ENCODE data around the gene SLC37A3.
"Not testable (repeated sequence)": the region's sequence is repeated elsewhere in the genome, so short reads cannot be mapped to it uniquely, and the experiment has no call there.

Gene SLC37A3

DNA sequence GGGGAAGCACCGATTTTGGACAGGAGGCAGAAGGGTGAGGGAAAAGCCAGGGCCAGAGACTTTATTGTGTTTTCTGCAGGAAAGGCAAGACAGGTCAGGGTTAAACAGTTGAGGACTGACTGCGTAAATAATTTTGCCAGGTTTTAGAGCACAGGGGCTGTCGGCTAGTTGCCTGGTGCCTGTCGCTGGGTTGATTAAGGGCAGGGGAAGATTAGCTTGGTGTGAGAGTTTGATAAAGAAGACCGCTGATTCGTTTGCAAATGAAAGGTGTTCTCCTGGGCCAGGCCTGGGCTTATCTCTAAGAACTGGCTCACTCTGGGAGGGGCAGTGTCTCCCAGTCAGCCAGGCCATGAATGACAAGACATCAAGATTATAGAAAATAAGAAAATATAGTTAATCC lies 75.6 kb downstream of the SLC37A3 start:
- intact Hi-C loops (cut with DNase I), result no loop called here
- no peak for DNase-seq

DNA sequence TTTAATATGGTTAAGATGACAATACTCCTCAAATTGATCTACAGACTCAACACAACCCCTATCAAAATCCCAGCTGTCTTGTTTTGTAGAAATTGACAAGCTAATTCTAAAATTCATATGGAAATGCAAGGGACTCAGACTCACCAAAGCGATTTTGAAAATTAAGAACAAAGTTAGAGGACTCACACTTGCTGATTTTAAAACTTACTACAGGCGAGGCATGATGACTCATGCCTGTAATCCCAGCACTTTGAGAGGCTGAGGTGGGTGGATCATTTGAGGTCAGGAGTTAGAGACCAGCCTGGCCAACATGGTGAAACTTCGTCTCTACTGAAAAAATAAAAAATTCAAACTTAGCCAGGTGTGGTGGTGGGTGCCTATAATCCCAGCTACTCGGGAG lies 78.3 kb downstream of the SLC37A3 start:
- intact Hi-C loops (cut with DNase I); DNase-seq: not testable (repeated sequence)

DNA sequence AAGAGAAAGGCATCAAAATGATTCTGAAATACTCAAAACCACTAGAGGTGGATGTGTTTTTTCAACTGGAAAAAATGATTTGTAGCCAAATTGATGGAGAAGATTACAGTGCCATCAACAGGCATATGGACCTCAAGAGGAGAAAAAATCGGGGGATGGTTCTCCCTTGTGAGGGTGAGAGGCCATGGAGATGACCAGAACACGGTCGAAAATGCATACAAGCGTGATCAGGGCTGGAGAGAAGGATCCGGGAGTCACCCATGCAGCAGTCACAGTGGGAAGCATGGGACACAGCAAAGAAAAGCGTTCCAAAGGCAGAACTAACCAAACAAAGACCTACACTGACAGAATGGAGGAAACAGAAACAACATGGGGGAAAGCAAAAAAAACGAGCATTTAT lies 80.3 kb downstream of the SLC37A3 start:
- DNase-seq, result no peak
- intact Hi-C loops (cut with DNase I), result no loop called here

DNA sequence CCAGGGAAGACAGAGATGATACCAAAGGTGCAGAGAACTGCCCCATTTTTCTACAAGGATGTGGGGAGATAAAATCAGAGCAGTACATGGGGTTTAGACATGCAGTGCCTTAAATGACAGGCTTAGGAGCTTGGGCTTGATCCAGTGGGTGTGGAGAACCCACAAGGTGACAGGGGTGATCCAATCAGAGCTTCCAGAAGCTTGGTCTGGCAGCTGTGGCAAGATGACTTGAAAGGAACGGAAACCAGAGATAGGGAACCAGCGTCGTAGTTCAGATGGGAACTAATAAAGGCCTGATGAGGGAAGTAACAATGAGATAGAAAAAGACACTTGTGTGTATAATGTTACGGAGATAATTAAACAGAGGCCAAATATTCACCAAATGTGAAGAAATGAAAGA lies 80.7 kb downstream of the SLC37A3 start:
- peak in 5 of 42 donors; percentile 16 to 35 (median 20) for DNase-seq
- intact Hi-C loops (cut with DNase I), result no loop called here

DNA sequence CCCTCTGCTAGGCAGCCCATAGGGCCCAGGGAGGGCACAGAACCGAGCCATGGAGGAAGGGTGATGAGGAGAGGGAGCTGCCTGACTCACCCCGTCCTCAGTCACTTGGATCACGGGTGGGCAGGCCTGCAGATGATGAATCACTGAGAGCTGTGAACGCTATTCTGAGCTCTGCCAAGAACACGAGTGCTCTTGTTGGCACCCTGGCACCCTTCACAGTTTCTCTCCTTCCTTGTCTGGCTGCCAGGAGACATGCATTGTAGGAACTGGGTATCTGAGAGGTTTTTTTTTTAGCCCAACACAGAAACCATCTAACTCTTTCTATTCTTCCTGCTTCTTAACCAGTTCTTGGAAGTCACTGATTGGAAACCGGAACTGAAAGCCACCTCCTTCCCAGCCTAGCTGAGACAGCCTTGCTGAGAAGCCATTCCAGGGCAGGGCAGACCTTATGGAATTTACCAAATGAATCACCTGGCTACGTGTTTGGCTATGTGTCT lies 82.1 kb downstream of the SLC37A3 start:
- DNase-seq, result peak; percentile 66 to 98 (median 88)

DNA sequence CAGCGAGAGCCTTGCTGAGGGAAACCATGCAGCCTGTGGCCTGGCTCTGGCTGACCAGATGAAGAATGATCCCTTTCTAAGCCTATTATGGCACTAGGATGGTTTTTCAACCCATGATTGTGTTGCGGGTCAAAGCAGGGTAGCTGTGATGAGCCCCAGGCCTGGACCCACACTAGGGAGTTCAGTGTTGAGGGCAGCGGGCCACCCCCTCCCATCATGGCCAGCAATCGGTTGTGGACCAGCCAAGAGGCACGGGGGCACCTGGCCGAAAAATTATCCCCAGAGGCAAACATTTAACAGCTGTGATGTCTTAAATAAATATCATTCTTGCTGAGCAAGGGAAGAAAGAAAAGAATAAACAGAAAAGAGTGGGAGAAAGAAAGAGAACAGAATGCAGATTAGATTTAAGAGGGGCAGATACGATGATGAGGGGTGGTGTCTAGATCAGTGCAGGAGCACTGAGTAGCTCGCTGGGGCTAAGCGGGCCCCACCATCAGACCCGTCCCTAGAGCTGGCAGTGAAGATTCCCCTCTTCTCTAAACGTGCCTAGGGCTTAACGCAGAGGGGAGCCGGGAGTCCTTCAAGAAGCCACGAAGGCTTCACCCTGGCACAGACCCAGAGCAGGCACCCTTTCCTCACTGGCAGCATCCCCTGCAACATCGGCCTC lies 82.7 kb downstream of the SLC37A3 start:
- intact Hi-C loops (cut with DNase I), result no loop called here
- peak in 8 of 42 donors; percentile 1 to 38 (median 12) for DNase-seq

More for the DNA sequence above, 82.1 kb downstream of the SLC37A3 start:
- intact Hi-C loops (cut with DNase I), result no loop called here

DNA sequence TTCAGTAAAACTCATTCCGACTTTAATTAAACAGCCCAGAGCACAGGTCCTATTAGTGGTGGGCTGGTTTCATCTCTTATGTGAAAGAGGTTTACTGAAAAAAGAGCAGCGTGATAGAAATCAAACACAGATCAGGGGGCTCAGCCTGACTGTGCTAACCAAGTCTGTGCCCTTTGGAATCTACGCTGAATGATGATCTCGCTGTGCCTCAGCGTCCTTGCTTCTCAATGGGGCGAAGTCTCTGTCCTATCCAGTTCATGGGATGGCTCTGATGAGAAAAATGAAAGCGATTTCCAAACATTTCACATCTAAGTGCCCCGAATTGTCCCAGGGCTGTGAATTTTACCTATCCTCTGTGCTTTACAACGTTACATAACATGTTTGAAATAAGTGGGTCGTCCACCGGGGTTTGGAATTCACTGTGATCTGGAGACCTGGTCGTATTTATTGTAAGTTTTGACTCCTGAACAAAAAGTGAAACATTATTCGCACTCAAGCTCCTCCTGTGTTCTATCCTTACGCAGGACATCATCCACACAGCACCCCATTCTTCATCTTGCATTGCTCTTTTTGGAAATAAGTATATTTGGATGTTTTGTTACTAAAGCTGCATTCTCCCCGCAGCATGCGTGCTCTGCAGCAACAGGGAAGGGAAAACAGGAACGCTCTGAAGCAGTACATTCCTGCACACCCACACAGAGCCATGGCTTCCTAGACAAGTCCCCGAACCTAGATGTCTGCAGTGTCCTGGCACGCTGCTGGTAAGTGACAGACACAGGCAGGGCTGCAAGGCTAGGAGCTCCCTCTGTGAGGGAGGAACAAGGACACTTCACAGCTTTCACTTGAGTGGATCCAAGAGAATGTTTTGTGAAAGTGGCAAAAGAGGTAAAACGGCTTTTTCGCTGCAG lies 83.5 kb downstream of the SLC37A3 start:
- peak in 35 of 42 donors; percentile 15 to 73 (median 37) for DNase-seq
- intact Hi-C loops (cut with DNase I), result no loop called here

DNA sequence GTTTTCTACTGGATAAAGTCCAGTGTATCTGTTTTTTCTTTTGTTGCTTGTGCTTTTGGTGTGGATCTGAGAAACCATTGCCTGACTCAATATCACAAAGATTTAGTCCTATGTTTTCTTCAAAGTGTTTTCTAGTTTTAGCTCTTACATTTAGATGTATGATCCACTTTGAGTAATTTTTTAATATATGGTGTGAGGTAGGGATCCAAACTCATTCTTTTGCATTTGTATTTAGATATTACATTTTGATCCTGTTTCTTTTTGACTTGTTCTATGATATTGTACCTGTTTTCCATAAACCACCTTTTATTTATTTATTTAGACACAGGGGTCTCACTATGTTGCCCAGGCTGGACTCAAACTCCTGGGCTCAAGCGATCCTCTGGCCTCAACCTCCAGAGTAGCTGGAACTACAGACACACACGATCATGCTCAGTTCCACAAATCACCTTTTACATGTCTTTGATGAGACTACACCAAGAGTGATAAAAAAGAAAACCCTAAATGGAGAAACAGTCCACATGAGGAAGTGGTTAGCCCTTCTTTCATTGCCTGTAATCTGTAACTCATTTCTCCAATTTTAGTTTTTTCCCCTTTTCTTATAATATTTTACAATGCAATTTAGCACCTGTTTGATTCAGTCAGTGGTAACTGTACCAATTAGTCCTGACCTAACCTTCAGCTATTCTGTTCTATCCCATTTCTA lies 86.0 kb downstream of the SLC37A3 start:
- no peak for DNase-seq
- intact Hi-C loops (cut with DNase I), result no loop called here

DNA sequence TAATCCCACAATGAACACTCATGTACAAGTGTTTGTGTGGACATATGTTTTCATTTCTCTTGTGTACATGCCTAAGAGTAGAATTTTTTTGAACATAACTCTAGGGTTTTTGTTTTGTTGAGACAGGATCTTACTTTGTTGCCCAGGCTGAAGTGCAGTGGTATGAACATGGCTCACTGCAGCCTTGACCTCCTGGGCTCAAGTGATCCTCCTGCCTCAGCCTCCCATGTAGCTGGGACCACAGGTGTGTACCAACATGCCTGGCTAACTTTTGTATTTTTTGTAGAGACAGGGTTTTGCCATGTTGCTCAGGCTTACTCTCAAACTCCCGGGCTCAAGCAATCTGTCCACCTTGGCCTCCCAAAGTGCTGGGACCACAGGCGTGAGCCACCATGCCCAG lies 87.2 kb downstream of the SLC37A3 start:
- not testable (repeated sequence) for DNase-seq

DNA sequence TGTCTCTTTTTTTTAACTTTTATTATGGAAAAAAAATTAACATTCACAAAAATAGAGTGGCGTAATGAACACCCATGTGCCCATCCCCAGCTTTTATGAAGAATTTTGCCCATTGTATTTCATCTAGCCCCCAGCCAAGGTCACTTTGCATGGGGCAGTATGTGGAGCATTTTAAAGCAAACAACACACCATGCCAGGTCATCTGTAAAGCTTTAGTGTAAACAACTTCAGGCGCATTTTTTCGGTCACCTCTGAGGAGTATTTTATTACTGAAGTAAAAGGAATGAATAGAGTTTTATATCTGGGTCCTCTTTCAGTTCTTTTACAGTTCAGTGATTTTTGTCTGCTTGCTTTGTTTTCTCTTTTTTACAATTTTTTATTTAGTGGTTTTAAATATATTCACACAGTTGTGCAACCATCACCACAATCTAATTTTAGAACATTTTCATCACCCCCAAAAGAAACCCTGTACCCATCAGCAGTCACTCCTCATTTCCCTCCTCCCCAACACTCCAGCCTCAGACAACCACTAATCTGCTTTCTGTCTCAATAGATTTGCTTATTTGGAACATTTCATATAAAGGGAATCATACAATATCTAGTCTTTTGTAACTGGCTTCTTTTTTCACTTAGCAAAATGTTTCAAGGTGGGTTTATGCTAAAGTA lies 87.9 kb downstream of the SLC37A3 start:
- intact Hi-C loops (cut with DNase I), result no loop called here
- DNase-seq, result no peak

More for the DNA sequence above, 87.2 kb downstream of the SLC37A3 start:
- intact Hi-C loops (cut with DNase I), result not testable (repeated sequence)

DNA sequence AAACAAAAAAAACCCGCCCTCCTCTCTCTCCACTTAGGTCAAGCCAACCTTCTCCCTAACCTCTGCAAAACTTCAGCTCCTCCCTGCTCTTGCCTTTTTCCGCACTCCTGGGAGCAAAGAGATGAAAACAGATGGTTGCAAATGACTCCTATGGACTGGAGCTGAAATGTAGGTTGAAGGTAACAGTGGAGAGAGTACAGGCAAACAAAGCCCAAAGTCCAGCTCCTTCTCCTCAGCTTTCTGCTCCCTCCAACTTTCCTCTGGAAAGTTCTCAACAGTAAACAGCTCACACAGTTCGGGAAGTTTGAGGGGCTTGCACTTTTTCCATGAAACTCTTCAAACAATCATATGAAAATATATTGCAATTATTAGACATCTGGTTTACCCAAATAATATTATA lies 90.3 kb downstream of the SLC37A3 start:
- intact Hi-C loops (cut with DNase I), result no loop called here
- no peak for DNase-seq

DNA sequence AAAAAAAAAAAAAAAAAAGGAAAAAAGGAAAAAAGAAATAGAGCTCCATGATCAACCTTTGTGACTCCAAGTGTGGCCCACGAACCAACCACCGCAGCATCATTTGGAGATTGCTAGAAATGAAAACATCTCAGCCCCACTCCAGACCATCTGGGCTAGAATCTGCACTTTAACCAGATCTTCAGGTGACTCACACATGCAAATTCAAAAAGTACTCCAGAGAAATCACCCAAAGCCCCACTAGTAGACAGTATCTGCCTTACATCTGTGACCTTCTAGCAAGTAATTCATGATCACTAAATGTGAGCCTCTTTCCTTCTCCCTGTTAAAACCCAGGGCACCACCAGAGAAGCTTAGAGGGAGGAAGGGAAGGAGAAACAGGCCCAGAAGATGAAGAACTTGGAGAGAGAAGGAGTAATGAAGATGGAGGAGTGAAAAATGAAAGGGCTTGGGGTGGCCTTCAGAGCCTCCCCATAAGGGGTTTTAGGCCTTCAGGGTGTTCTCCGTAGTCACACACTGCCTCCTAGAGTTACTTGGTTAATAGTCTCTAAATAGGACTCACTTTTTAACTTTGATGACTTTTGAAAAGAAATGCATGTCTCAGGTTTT lies 94.0 kb downstream of the SLC37A3 start:
- DNase-seq, result peak in 4 of 42 donors; percentile 16 to 30 (median 22)
- intact Hi-C loops (cut with DNase I), result no loop called here

DNA sequence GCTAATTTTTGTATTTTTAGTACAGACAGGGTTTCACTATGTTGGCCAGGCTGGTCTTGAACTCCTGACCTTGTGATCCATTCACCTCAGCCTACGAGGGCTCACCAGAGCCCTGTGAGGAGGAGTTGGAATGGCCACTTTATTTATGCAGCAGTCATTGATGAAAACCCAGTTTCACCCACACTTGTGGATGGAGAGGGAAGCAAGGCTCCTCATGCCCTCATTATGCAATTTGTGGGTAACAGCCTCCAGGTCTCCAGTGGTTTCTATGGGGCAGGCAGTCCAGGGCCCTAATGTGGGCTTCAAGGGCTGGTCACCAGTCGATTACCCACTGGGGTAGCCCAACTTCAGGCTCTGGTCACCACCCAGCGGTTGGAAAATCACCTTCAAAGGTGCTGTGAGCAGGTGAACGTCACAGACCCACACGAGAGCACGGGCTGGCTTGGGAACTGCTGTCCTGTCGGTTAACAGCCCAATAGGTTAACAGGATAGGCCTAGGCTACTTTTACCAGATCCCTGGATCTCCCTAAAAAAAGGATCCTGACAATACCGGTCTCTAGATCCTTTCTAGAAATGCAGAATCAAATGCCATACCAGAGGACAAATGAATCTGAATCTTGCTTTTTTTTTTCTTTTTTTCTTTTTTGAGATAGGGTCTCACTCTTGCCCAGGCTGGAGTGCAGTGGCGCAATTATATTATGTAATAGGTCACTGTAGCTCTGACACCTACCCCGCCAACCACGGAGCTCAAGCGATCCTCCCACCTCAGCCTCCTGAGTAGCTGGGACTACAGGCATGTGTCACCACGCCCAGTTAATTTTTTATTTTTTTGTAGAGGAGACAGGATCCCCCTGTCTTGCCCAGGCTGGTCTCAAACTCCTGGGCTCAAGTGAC lies 97.8 kb downstream of the SLC37A3 start:
- no peak for DNase-seq
- intact Hi-C loops (cut with DNase I), result no loop called here

DNA sequence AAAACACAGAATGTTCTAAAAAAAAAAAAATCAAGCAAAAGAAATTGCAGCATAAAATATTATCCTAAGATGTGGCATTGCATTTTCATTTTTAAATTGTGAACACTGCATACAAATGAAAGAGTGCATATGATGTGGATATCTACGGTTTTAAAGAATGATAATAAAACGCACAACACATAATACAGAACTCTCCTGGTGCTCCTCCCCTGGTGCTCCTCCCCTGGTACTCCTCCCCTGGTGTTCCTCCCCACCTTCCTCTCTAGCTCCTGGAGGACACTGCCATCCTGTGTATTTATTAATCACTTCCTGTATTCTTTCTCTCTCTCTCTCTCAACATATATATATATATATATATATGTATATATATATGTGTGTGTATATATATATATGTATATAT lies 100.1 kb downstream of the SLC37A3 start:
- DNase-seq, result no peak
- intact Hi-C loops (cut with DNase I), result no loop called here

DNA sequence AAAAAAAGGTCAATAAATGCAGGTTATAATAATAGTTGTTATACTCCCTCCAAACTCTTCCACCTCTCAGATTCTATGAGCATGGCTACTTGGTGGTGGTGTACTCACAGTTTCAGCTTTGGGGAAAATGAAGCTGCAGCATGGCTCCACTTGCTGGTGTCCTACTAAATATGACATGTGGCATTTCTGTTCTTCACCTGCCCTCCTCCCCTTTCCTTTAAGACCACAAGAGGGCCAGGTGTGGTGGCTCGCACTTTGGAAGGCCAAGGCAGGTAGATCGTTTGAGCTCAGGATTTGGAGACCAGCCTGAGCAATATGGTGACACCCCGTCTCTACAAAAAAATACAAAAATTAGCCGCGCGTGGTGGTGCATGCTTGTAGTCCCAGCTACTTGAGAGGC lies 101.1 kb downstream of the SLC37A3 start:
- DNase-seq, result no peak
- intact Hi-C loops (cut with DNase I), result no loop called here

DNA sequence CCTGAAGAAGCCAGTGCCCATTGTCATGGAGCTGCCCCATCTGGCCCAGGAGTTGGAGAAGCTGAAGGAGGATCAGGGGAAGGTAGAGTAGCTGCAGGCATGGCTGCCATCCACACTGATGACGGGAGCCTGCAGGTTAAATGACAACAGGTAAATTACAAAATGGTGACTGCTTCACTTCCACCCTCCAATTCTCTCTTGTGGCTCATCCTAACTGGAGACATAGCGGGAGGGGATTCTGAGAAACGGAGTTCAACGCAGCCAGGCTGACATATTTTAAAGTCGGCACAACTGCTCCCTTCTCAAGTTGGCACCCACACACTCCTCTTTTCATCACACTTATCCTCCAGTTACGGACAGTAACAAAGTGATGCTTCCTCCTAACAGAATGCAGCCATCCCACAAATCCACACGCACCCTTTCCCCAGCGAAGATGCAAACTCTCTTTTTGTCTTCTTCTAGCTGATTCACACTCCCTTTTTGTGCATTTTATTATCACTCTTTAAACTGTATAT lies 103.0 kb downstream of the SLC37A3 start:
- intact Hi-C loops (cut with DNase I), result no loop called here
- no peak for DNase-seq

DNA sequence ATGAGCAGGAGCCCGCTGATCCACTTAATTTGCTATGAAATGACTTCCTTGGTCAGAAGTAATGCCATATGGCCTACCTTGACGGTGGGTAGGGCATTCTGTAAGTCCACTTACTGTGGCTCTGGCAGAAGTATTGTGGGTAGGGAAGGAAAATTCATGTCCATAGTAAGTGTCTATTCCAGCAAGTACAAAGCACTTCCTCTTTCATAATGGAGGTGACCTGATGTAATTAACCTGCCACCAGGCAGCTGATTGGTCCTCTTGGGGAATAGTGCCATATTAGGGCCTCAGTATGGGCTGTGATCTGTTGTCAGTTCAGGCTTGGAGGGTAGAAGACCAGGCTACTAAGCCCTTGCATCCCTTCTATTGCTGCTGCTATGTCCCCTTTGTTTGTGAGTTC lies 103.9 kb downstream of the SLC37A3 start:
- intact Hi-C loops (cut with DNase I), result no loop called here
- DNase-seq, result no peak
